ENCODE results near the gene S100B. TPM values are rescaled to one million over a fixed set of nuclear protein-coding genes. Genes with fewer than 3 reads are reported as not detected.
A peak's percentile ranks its signal among the peaks of the same experiment; 100 is the strongest.

Gene S100B
- total and polyA plus RNA-seq, 2 donors (not counting 1 experiment from before 2014, with no cell fraction given), result 0.24 TPM; not detected in 1

- peak overlapping the region; percentile 48 for H3K4me2 ChIP-seq (replicated peaks; ENCODE audit: low read depth, low read length, poor library complexity, severe bottlenecking)
- CTCF ChIA-PET, result no interaction called here
- H4K20me1 ChIP-seq (ENCODE audit: control insufficient read depth, insufficient read depth, low read length, poor library complexity, severe bottlenecking), result no peaks in the 10 kb centered on the region
- peak overlapping the region; percentile 64 for H2AFZ ChIP-seq (ENCODE audit: insufficient read depth, low read depth, low read length, poor library complexity, severe bottlenecking)
- H3K79me2 ChIP-seq (ENCODE audit: control insufficient read depth, insufficient read depth, low read length), result no peaks in the 10 kb centered on the region
- H3K27me3 ChIP-seq (replicated peaks in 1 of 4; ENCODE audit: control extremely low read depth in 1 of 4, control insufficient read depth in 3 of 4, insufficient read depth in 4 of 4, low read length in 3 of 4), result peaks cover 0 to 4% (median 0%) of the 10 kb centered on the region in 4 experiments
- 25% methylated on average over 1 of the region's 4 CpGs for WGBS (ENCODE audit: insufficient coverage)
- peaks cover 8% of the 10 kb centered on the region for H3K27me3 Mint-ChIP-seq
- no peak overlapping the region for H3K4me3 Mint-ChIP-seq
- ATAC-seq (ENCODE audit: low read depth) (peak; percentile 21), DNase-seq (peak; percentile 53)
- H3K36me3 ChIP-seq (replicated peaks in 1 of 2; ENCODE audit: control extremely low read depth in 1 of 2, control insufficient read depth in 1 of 2, extremely low read depth in 1 of 2, insufficient read depth in 2 of 2, low read length in 1 of 2), result no peaks in the 10 kb centered on the region
- TF ChIP-seq, protein P1, sequence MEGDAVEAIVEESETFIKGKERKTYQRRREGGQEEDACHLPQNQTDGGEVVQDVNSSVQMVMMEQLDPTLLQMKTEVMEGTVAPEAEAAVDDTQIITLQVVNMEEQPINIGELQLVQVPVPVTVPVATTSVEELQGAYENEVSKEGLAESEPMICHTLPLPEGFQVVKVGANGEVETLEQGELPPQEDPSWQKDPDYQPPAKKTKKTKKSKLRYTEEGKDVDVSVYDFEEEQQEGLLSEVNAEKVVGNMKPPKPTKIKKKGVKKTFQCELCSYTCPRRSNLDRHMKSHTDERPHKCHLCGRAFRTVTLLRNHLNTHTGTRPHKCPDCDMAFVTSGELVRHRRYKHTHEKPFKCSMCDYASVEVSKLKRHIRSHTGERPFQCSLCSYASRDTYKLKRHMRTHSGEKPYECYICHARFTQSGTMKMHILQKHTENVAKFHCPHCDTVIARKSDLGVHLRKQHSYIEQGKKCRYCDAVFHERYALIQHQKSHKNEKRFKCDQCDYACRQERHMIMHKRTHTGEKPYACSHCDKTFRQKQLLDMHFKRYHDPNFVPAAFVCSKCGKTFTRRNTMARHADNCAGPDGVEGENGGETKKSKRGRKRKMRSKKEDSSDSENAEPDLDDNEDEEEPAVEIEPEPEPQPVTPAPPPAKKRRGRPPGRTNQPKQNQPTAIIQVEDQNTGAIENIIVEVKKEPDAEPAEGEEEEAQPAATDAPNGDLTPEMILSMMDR (IDR thresholded peaks at IDR 0.05), result no peak
- no peak for TF ChIP-seq EZH2 (IDR thresholded peaks at IDR 0.05; ENCODE audit: borderline replicate concordance, insufficient read depth, low read depth, low read length, poor library complexity, severe bottlenecking)
- peaks cover 11% of the 10 kb centered on the region for H3K4me1 Mint-ChIP-seq
- no peak overlapping the region for H3K4me3 ChIP-seq (ENCODE audit: control extremely low read depth in 1 of 5, extremely low read depth in 1 of 5, insufficient read depth in 1 of 5, low read depth in 2 of 5, low read length in 4 of 5)
- peaks cover 12 to 16% of the 10 kb centered on the region in 2 donors for H3K4me1 ChIP-seq (ENCODE audit: control insufficient read depth in 2 of 2, insufficient read depth in 2 of 2, low read length in 2 of 2)
- peak overlapping the region; percentile 35 to 41 for H3K27ac ChIP-seq (ENCODE audit: low read length in 2 of 2)
- no peak overlapping the region for H3K9ac ChIP-seq (ENCODE audit: low read length)
- peaks cover 0 to 23% (median 19%) of the 10 kb centered on the region in 3 donors for H3K9me3 ChIP-seq (ENCODE audit: control extremely low read depth in 1 of 3, control insufficient read depth in 2 of 3, insufficient read depth in 1 of 3, low read length in 2 of 3)
- peak overlapping the region; percentile 71 for H3K27ac Mint-ChIP-seq
- POLR2A ChIA-PET, result no interaction called here
- peaks cover 6% of the 10 kb centered on the region for H3K9me3 Mint-ChIP-seq (ENCODE audit: insufficient read depth)
- intact Hi-C loops (cut with micrococcal nuclease), result no loop called here
Observed at GRCh38 chr21:46622226-46622625, 17.3 kb upstream of the S100B start.

GRCh38 chr21:46621457-46622182 lies 16.7 kb upstream of the S100B start:
- WGBS (ENCODE audit: insufficient coverage), result 100% methylated on average over 3 of the region's 9 CpGs
- H3K9me3 Mint-ChIP-seq (ENCODE audit: insufficient read depth), result peaks cover 5% of the 10 kb centered on the region
- ChIA-PET POLR2A (no interaction called here), CTCF (no interaction called here)
- Histone ChIP-seq H3K9ac (ENCODE audit: low read length) (no peak overlapping the region), H3K4me3 (ENCODE audit: control extremely low read depth in 1 of 5, extremely low read depth in 1 of 5, insufficient read depth in 1 of 5, low read depth in 2 of 5, low read length in 4 of 5) (no peak overlapping the region), H3K4me1 (ENCODE audit: control insufficient read depth in 2 of 2, insufficient read depth in 2 of 2, low read length in 2 of 2) (peaks cover 12 to 16% of the 10 kb centered on the region in 2 donors), H3K4me2 (replicated peaks; ENCODE audit: low read depth, low read length, poor library complexity, severe bottlenecking) (peak overlapping the region; percentile 48), H3K27ac (ENCODE audit: low read length in 2 of 2) (peak overlapping the region in 1 of 2 donors; percentile 41), H3K27me3 (replicated peaks in 1 of 4; ENCODE audit: control extremely low read depth in 1 of 4, control insufficient read depth in 3 of 4, insufficient read depth in 4 of 4, low read length in 3 of 4) (peaks cover 0 to 4% (median 0%) of the 10 kb centered on the region in 4 experiments), H3K36me3 (replicated peaks in 1 of 2; ENCODE audit: control extremely low read depth in 1 of 2, control insufficient read depth in 1 of 2, extremely low read depth in 1 of 2, insufficient read depth in 2 of 2, low read length in 1 of 2) (no peaks in the 10 kb centered on the region), H3K9me3 (ENCODE audit: control extremely low read depth in 1 of 3, control insufficient read depth in 2 of 3, insufficient read depth in 1 of 3, low read length in 2 of 3) (peaks cover 0 to 19% (median 18%) of the 10 kb centered on the region in 3 donors), H2AFZ (ENCODE audit: insufficient read depth, low read depth, low read length, poor library complexity, severe bottlenecking) (peak overlapping the region; percentile 64), H3K79me2 (ENCODE audit: control insufficient read depth, insufficient read depth, low read length) (no peaks in the 10 kb centered on the region), H4K20me1 (ENCODE audit: control insufficient read depth, insufficient read depth, low read length, poor library complexity, severe bottlenecking) (no peaks in the 10 kb centered on the region)
- TF ChIP-seq, protein P1 (IDR thresholded peaks at IDR 0.05), result no peak
- no peak for TF ChIP-seq EZH2 (IDR thresholded peaks at IDR 0.05; ENCODE audit: borderline replicate concordance, insufficient read depth, low read depth, low read length, poor library complexity, severe bottlenecking)
- intact Hi-C loops (cut with micrococcal nuclease), result no loop called here
- H3K4me1 Mint-ChIP-seq, result peaks cover 11% of the 10 kb centered on the region
- no peak for DNase-seq
- H3K27me3 Mint-ChIP-seq, result peaks cover 5% of the 10 kb centered on the region
- ATAC-seq (ENCODE audit: low read depth), result no peak
- H3K27ac Mint-ChIP-seq, result no peak overlapping the region
- H3K4me3 Mint-ChIP-seq, result no peak overlapping the region

All from B cell (primary cell).